ENCODE measurements around the gene TNK1. TPM values are rescaled to one million over a fixed set of nuclear protein-coding genes. Genes with fewer than 3 reads are reported as not detected.
"Not testable (repeated sequence)": the region's sequence is repeated elsewhere in the genome, so short reads cannot be mapped to it uniquely, and the experiment has no call there.

TNK1 gene
- total RNA-seq, 1 experiment from 2014 or later, result 10.1 TPM

GRCh38 chr17:7363311-7363710 lies 17.6 kb upstream of the TNK1 start:
- H3K27ac Mint-ChIP-seq, result no peak overlapping the region
- no CpG with 5 or more reads among the region's 6 CpGs for WGBS (ENCODE audit: extremely low coverage, insufficient read length, low lambda C conversion rate)
- Histone ChIP-seq H3K79me1 (ENCODE audit: insufficient read depth, low read depth, low read length, poor library complexity, severe bottlenecking) (no peaks in the 10 kb centered on the region), H2AK5ac (ENCODE audit: insufficient read length, low read length) (no peak overlapping the region), H3K14ac (ENCODE audit: insufficient read depth, low read length) (no peak overlapping the region), H3K23me2 (ENCODE audit: insufficient read length, low read depth, low read length, poor library complexity, severe bottlenecking) (no peaks in the 10 kb centered on the region), H2BK12ac (ENCODE audit: insufficient read length, low read depth, low read length) (no peak overlapping the region), H2BK5ac (ENCODE audit: insufficient read length, low read length) (no peak overlapping the region), H2BK20ac (ENCODE audit: low read depth, low read length, poor library complexity, severe bottlenecking) (no peak overlapping the region), H4K8ac (replicated peaks; ENCODE audit: insufficient read length, low read depth, low read length) (no peak overlapping the region), H3K18ac (ENCODE audit: insufficient read length, low read depth, low read length) (no peak overlapping the region), H2BK120ac (ENCODE audit: low read depth, low read length, poor library complexity, severe bottlenecking) (no peak overlapping the region), H3K27me3 (ENCODE audit: insufficient read depth, low read length) (no peaks in the 10 kb centered on the region), H2AFZ (ENCODE audit: low read length) (no peak overlapping the region), H3K56ac (ENCODE audit: insufficient read length, low read depth, low read length) (no peak overlapping the region), H4K91ac (ENCODE audit: insufficient read length, low read depth, low read length) (no peak overlapping the region), H3K9me3 (ENCODE audit: control insufficient read depth, low read depth, low read length) (no peaks in the 10 kb centered on the region), H3K27ac (ENCODE audit: insufficient read length, low read depth, low read length) (no peak overlapping the region), H3K23ac (ENCODE audit: insufficient read length, low read depth, low read length) (no peak overlapping the region), H3K4ac (ENCODE audit: low read depth, low read length) (no peak overlapping the region), H3K4me1 (ENCODE audit: insufficient read depth, low read length) (peaks cover 5% of the 10 kb centered on the region; the same call in 1 of the 2 replicates), H3K9ac (ENCODE audit: extremely low read depth, insufficient read length, low read length) (no peak overlapping the region), H4K5ac (ENCODE audit: insufficient read length, low read depth, low read length) (no peak overlapping the region), H4K20me1 (ENCODE audit: control insufficient read depth, insufficient read depth, insufficient read length) (no peaks in the 10 kb centered on the region), H2BK15ac (ENCODE audit: low read depth, low read length) (no peak overlapping the region), H3T11ph (ENCODE audit: low read length) (no peak overlapping the region), H3K4me2 (ENCODE audit: insufficient read depth, insufficient read length, low read length) (no peak overlapping the region), H3K79me2 (ENCODE audit: insufficient read depth, low read length) (no peaks in the 10 kb centered on the region)
- no peak for TF ChIP-seq CTCF (conservative IDR thresholded peaks at IDR 0.05)
- no peak for DNase-seq
- peaks cover 9 to 14% of the 10 kb centered on the region in 2 experiments for H3K4me1 Mint-ChIP-seq
- peaks cover 6% of the 10 kb centered on the region; the same call in 1 of the 2 replicates for H3K27me3 Mint-ChIP-seq (ENCODE audit: low read depth)
- no peaks in the 10 kb centered on the region for H3K9me3 Mint-ChIP-seq
- no peaks in the 10 kb centered on the region for H3K36me3 Mint-ChIP-seq (ENCODE audit: insufficient read depth in 1 of 3, low read depth in 3 of 3)
- no peak overlapping the region for H3K4me3 Mint-ChIP-seq

GRCh38 chr17:7365963-7366362 lies 14.9 kb upstream of the TNK1 start:
- WGBS (ENCODE audit: extremely low coverage, insufficient read length, low lambda C conversion rate), result no CpG with 5 or more reads among the region's 7 CpGs
- not testable (repeated sequence) for H2BK120ac ChIP-seq (ENCODE audit: low read depth, low read length, poor library complexity, severe bottlenecking); H2BK5ac ChIP-seq (ENCODE audit: insufficient read length, low read length); H3K79me1 ChIP-seq (ENCODE audit: insufficient read depth, low read depth, low read length, poor library complexity, severe bottlenecking); H2BK20ac ChIP-seq (ENCODE audit: low read depth, low read length, poor library complexity, severe bottlenecking); H3K4me1 ChIP-seq (ENCODE audit: insufficient read depth, low read length); H3K27ac Mint-ChIP-seq; H3K9ac ChIP-seq (ENCODE audit: extremely low read depth, insufficient read length, low read length); H3K14ac ChIP-seq (ENCODE audit: insufficient read depth, low read length); H3K4me2 ChIP-seq (ENCODE audit: insufficient read depth, insufficient read length, low read length); H3K4me3 Mint-ChIP-seq; H3K27me3 ChIP-seq (ENCODE audit: insufficient read depth, low read length); H4K91ac ChIP-seq (ENCODE audit: insufficient read length, low read depth, low read length); H3K27ac ChIP-seq (ENCODE audit: insufficient read length, low read depth, low read length); H3K36me3 Mint-ChIP-seq (ENCODE audit: insufficient read depth in 1 of 3, low read depth in 3 of 3); H2AK5ac ChIP-seq (ENCODE audit: insufficient read length, low read length); H4K20me1 ChIP-seq (ENCODE audit: control insufficient read depth, insufficient read depth, insufficient read length); H2AFZ ChIP-seq (ENCODE audit: low read length); H3K18ac ChIP-seq (ENCODE audit: insufficient read length, low read depth, low read length); H4K8ac ChIP-seq (replicated peaks; ENCODE audit: insufficient read length, low read depth, low read length); H4K5ac ChIP-seq (ENCODE audit: insufficient read length, low read depth, low read length); H2BK15ac ChIP-seq (ENCODE audit: low read depth, low read length); H3T11ph ChIP-seq (ENCODE audit: low read length); H3K79me2 ChIP-seq (ENCODE audit: insufficient read depth, low read length); H2BK12ac ChIP-seq (ENCODE audit: insufficient read length, low read depth, low read length); DNase-seq; H3K56ac ChIP-seq (ENCODE audit: insufficient read length, low read depth, low read length); H3K27me3 Mint-ChIP-seq (ENCODE audit: low read depth); H3K9me3 ChIP-seq (ENCODE audit: control insufficient read depth, low read depth, low read length); H3K23ac ChIP-seq (ENCODE audit: insufficient read length, low read depth, low read length); H3K23me2 ChIP-seq (ENCODE audit: insufficient read length, low read depth, low read length, poor library complexity, severe bottlenecking); H3K4ac ChIP-seq (ENCODE audit: low read depth, low read length); H3K9me3 Mint-ChIP-seq
- H3K4me1 Mint-ChIP-seq, result peaks cover 11 to 24% of the 10 kb centered on the region in 2 experiments

All from H9 (cell line).